H9 (cell line): ENCODE results near the gene OR6M1. TPM values are rescaled to one million over a fixed set of nuclear protein-coding genes. Genes with fewer than 3 reads are reported as not detected.
A peak's percentile ranks its signal among the peaks of the same experiment; 100 is the strongest.

ENCODE experiments used
- DNase-seq: peaks from one replicate; pipeline ENCODE4 v3.0.0-alpha.2; 2017
- H2AFZ ChIP-seq: one replicate; pipeline ENCODE4 v1.6.1; 2013; ENCODE audit warnings: mild to moderate bottlenecking, low read length, control low read depth, moderate library complexity
- H2AK5ac ChIP-seq: 2 replicates; pipeline ENCODE4 v1.6.1; 2013; ENCODE audit warnings: low read length, control low read depth, mixed read lengths; ENCODE audit not compliant: insufficient read length
- H2BK120ac ChIP-seq: one replicate; pipeline ENCODE4 v1.6.1; 2013; ENCODE audit warnings: low read depth, mild to moderate bottlenecking, low read length, control low read depth, inconsistent platforms; ENCODE audit not compliant: poor library complexity, severe bottlenecking
- H2BK12ac ChIP-seq: 2 replicates; pipeline ENCODE4 v1.6.1; 2013; ENCODE audit warnings: low read length, control low read depth, mixed read lengths, low read depth; ENCODE audit not compliant: insufficient read length
- H2BK15ac ChIP-seq: 2 replicates; pipeline ENCODE4 v1.6.1; 2013; ENCODE audit warnings: low read depth, low read length, control low read depth
- H2BK20ac ChIP-seq: one replicate; pipeline ENCODE4 v1.6.1; 2013; ENCODE audit warnings: low read depth, mild to moderate bottlenecking, low read length, control low read depth, inconsistent platforms; ENCODE audit not compliant: poor library complexity, severe bottlenecking
- H2BK5ac ChIP-seq: 2 replicates; pipeline ENCODE4 v1.6.1; 2013; ENCODE audit warnings: low read length, control low read depth, mixed read lengths; ENCODE audit not compliant: insufficient read length
- H3K14ac ChIP-seq: 2 replicates; pipeline ENCODE4 v1.6.1; 2013; ENCODE audit warnings: low read length, control low read depth; ENCODE audit not compliant: insufficient read depth
- H3K18ac ChIP-seq: 2 replicates; pipeline ENCODE4 v1.6.1; 2013; ENCODE audit warnings: low read depth, mild to moderate bottlenecking, mixed read lengths, low read length, control low read depth; ENCODE audit not compliant: insufficient read length
- H3K23ac ChIP-seq: 2 replicates; pipeline ENCODE4 v1.6.1; 2013; ENCODE audit warnings: low read length, control low read depth, mixed read lengths, low read depth; ENCODE audit not compliant: insufficient read length
- H3K23me2 ChIP-seq: 2 replicates; pipeline ENCODE4 v1.6.1; 2013; ENCODE audit warnings: low read depth, mild to moderate bottlenecking, mixed read lengths, low read length, control low read depth; ENCODE audit not compliant: insufficient read length, poor library complexity, severe bottlenecking
- H3K27ac ChIP-seq: 2 replicates; pipeline ENCODE4 v1.5.1; 2013; ENCODE audit warnings: low read length, control low read depth, mixed read lengths, low read depth; ENCODE audit not compliant: insufficient read length
- H3K27me3 ChIP-seq: 2 replicates; pipeline ENCODE4 v1.6.1; 2013; ENCODE audit warnings: low read length, control low read depth, inconsistent platforms; ENCODE audit not compliant: insufficient read depth
- H3K4ac ChIP-seq: 2 replicates; pipeline ENCODE4 v1.6.1; 2013; ENCODE audit warnings: low read depth, mild to moderate bottlenecking, control low read depth, inconsistent platforms, low read length, moderate library complexity
- H3K4me1 ChIP-seq: 2 replicates; pipeline ENCODE4 v1.6.1; 2013; ENCODE audit warnings: low read length, control low read depth, inconsistent platforms; ENCODE audit not compliant: insufficient read depth
- H3K4me2 ChIP-seq: 2 replicates; pipeline ENCODE4 v1.6.1; 2013; ENCODE audit warnings: low read length, control low read depth, mixed read lengths; ENCODE audit not compliant: insufficient read length, insufficient read depth
- H3K56ac ChIP-seq: 2 replicates; pipeline ENCODE4 v1.6.1; 2013; ENCODE audit warnings: low read depth, mild to moderate bottlenecking, mixed read lengths, low read length, control low read depth; ENCODE audit not compliant: insufficient read length
- H3K79me1 ChIP-seq: 2 replicates; pipeline ENCODE4 v1.6.1; 2013; ENCODE audit warnings: low read depth, mild to moderate bottlenecking, moderate library complexity, low read length, control low read depth, inconsistent platforms; ENCODE audit not compliant: insufficient read depth, poor library complexity, severe bottlenecking
- H3K79me2 ChIP-seq: 2 replicates; pipeline ENCODE4 v1.6.1; 2013; ENCODE audit warnings: low read length, control low read depth, inconsistent platforms; ENCODE audit not compliant: insufficient read depth
- H3K9ac ChIP-seq: 2 replicates; pipeline ENCODE4 v1.6.1; 2013; ENCODE audit warnings: low read length, control low read depth, mixed read lengths; ENCODE audit not compliant: insufficient read length; ENCODE audit errors: extremely low read depth
- H3K9me3 ChIP-seq: one replicate; pipeline ENCODE4 v1.6.1; 2013; ENCODE audit warnings: low read depth, low read length, inconsistent platforms; ENCODE audit not compliant: control insufficient read depth
- H3T11ph ChIP-seq: one replicate; pipeline ENCODE4 v1.6.1; 2013; ENCODE audit warnings: mild to moderate bottlenecking, low read length, control low read depth, inconsistent platforms
- H4K20me1 ChIP-seq: one replicate; pipeline ENCODE4 v1.6.1; 2013; ENCODE audit not compliant: control insufficient read depth, insufficient read length, insufficient read depth
- H4K5ac ChIP-seq: 2 replicates; pipeline ENCODE4 v1.6.1; 2013; ENCODE audit warnings: low read depth, mild to moderate bottlenecking, mixed read lengths, low read length, control low read depth; ENCODE audit not compliant: insufficient read length
- H4K8ac ChIP-seq: replicated peaks from 2 replicates; pipeline ENCODE4 v1.6.1; 2013; ENCODE audit warnings: low read length, control low read depth, mixed read lengths, low read depth; ENCODE audit not compliant: insufficient read length
- H4K91ac ChIP-seq: 2 replicates; pipeline ENCODE4 v1.6.1; 2013; ENCODE audit warnings: low read depth, mild to moderate bottlenecking, moderate library complexity, mixed read lengths, low read length, control low read depth; ENCODE audit not compliant: insufficient read length
- H3K27ac Mint-ChIP-seq, 3 experiments: 2 replicates in 2 of 3; 3 replicates in 1 of 3; pipeline ENCODE4 v1.8.0; 2020 to 2021; ENCODE audit warnings: mixed read lengths in 3 of 3, mild to moderate bottlenecking in 1 of 3, moderate library complexity in 1 of 3
- H3K27me3 Mint-ChIP-seq: 2 replicates; pipeline ENCODE4 v1.8.0; 2021; ENCODE audit warnings: low read depth, mild to moderate bottlenecking, moderate library complexity, mixed read lengths
- H3K36me3 Mint-ChIP-seq, 3 experiments: 2 replicates in 2 of 3; 3 replicates in 1 of 3; pipeline ENCODE4 v1.8.0; 2020 to 2021; ENCODE audit warnings: low read depth in 3 of 3, mixed read lengths in 3 of 3; ENCODE audit not compliant: insufficient read depth in 1 of 3
- H3K4me1 Mint-ChIP-seq, 2 experiments: 2 replicates each; pipeline ENCODE4 v1.8.0; 2020; ENCODE audit warnings: mixed read lengths in 2 of 2
- H3K4me3 Mint-ChIP-seq, 2 experiments: 2 replicates in 1 of 2; 3 replicates in 1 of 2; pipeline ENCODE4 v1.8.0; 2020 to 2021; ENCODE audit warnings: mild to moderate bottlenecking in 2 of 2, mixed read lengths in 2 of 2, moderate library complexity in 1 of 2
- H3K9me3 Mint-ChIP-seq, 2 experiments: 2 replicates in 1 of 2; 3 replicates in 1 of 2; pipeline ENCODE4 v1.8.0; 2020; ENCODE audit warnings: mild to moderate bottlenecking in 2 of 2, mixed read lengths in 2 of 2, moderate library complexity in 1 of 2
- CTCF ChIP-seq: fragments of 200-600 bp; sonication (generic); conservative IDR thresholded peaks from 3 replicates; pipeline ENCODE4 v1.8.0; 2021; ENCODE audit warnings: antibody characterized with exemption, mild to moderate bottlenecking
- WGBS: extraction: QIAGEN DNeasy Blood & Tissue Kit; methylation state at CpG from one replicate; pipeline ENCODE4 v1.1.7; 2013; ENCODE audit warnings: missing lambda C conversion rate, low lambda C conversion rate, mixed read lengths; ENCODE audit not compliant: insufficient read length; ENCODE audit errors: extremely low coverage; 5-methylcytosine and 5-hydroxymethylcytosine counted together
- total RNA-seq: library from RNA; stranded (reverse); gene quantifications from 2 replicates; pipeline ENCODE4 v1.2.1, GENCODE V29; 2021

The OR6M1 gene
- total RNA-seq, 1 experiment from 2014 or later: not detected

DNA sequence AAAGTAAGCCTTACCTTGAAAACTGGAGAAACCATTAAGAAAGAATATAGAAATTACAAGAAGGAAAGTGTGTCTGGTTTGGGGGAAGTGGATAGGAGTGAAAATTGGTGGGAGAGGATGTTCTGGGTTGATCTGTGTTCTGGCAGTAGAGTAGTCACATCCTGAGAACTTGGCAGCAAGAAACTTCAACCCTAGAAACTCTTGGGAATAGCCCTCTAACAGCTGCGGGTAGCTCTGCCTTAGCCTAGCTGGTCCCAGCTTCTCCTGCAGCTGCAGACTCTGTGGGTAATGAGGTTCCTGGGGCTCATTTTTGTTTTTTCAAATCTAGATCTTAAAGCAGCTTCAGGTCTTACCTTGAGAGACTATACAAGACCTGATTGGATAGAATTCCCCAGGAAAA is 27.6 kb downstream of the OR6M1 start:
- no peaks in the 10 kb centered on the region for H4K20me1 ChIP-seq
- no peak for DNase-seq
- Mint-ChIP-seq H3K4me3 (no peak overlapping the region), H3K9me3 (peaks cover 9 to 15% of the 10 kb centered on the region in 2 experiments), H3K27ac (peak overlapping the region; percentile 22 to 91 (median 87)), H3K36me3 (peaks cover 2 to 23% (median 19%) of the 10 kb centered on the region in 3 experiments; a peak in 6 of 7 replicates), H3K4me1 (peaks cover 67% of the 10 kb centered on the region in 2 experiments), H3K27me3 (no peaks in the 10 kb centered on the region)
- no peak overlapping the region for H3T11ph ChIP-seq
- H3K4me1 ChIP-seq: peaks cover 7% of the 10 kb centered on the region; the same call in 1 of the 2 replicates
- H3K14ac ChIP-seq: no peak overlapping the region
- H3K56ac ChIP-seq: no peak overlapping the region
- H3K23me2 ChIP-seq: no peaks in the 10 kb centered on the region
- no peak overlapping the region for H2BK5ac ChIP-seq
- no peak overlapping the region for H3K27ac ChIP-seq
- H4K91ac ChIP-seq: no peak overlapping the region
- H3K23ac ChIP-seq: no peak overlapping the region
- H2BK15ac ChIP-seq: no peak overlapping the region
- no peak overlapping the region for H2BK120ac ChIP-seq
- no peaks in the 10 kb centered on the region for H3K27me3 ChIP-seq
- TF ChIP-seq CTCF: no peak
- no peak overlapping the region for H3K4ac ChIP-seq
- H3K18ac ChIP-seq: no peak overlapping the region
- H3K9me3 ChIP-seq: no peaks in the 10 kb centered on the region
- WGBS: no CpG with 5 or more reads among the region's 1 CpG
- H3K79me2 ChIP-seq: no peaks in the 10 kb centered on the region
- no peak overlapping the region for H2BK20ac ChIP-seq
- no peaks in the 10 kb centered on the region for H3K79me1 ChIP-seq
- H3K4me2 ChIP-seq: no peak overlapping the region
- no peak overlapping the region for H4K5ac ChIP-seq
- no peak overlapping the region for H2AK5ac ChIP-seq
- H4K8ac ChIP-seq: no peak overlapping the region
- no peak overlapping the region for H2BK12ac ChIP-seq
- H3K9ac ChIP-seq: no peak overlapping the region
- no peak overlapping the region for H2AFZ ChIP-seq
